GM19193 (cell line): ENCODE data around the gene INCA1.
A peak's percentile ranks its signal among the peaks of the same experiment; 100 is the strongest.

Experiments
- POLR2A ChIP-seq: IDR thresholded peaks from 4 replicates; pipeline ENCODE4 v1.6.1; 2011; ENCODE audit not compliant: insufficient read depth, insufficient read length; ENCODE audit errors: extremely low read depth

Gene INCA1

GRCh38 chr17:5023588-5024147 is 26.3 kb upstream of the INCA1 start:
- TF ChIP-seq POLR2A, result no peak

- TF ChIP-seq POLR2A, result no peak
Observed at GRCh38 chr17:5022171-5022711, 24.9 kb upstream of the INCA1 start.

GRCh38 chr17:5020502-5021023 is 23.2 kb upstream of the INCA1 start:
- no peak for TF ChIP-seq POLR2A

DNA sequence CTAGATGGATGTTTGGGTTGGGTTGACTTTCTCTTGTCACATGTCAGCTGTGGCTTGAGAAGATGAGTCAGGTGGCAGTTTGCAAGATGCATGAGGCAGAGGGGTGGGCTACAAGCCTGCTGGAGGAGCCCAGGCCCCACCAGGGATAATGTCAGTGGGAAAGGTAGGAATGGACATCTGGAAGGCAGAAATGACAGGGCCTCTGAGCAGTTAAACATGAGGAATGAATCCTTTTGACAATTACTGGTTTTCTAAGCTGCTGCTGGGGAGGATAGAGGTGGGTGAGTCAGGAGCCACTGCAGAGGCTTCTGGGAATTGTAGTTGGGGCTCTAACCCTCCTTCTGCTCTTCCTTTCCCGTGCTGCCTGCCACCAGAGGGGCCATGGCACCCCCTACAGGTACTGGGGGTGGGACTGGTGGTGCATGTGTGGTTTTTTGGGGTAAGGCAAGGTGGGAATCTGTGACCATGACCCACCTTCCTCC is 22.2 kb upstream of the INCA1 start:
- TF ChIP-seq POLR2A, result no peak

DNA sequence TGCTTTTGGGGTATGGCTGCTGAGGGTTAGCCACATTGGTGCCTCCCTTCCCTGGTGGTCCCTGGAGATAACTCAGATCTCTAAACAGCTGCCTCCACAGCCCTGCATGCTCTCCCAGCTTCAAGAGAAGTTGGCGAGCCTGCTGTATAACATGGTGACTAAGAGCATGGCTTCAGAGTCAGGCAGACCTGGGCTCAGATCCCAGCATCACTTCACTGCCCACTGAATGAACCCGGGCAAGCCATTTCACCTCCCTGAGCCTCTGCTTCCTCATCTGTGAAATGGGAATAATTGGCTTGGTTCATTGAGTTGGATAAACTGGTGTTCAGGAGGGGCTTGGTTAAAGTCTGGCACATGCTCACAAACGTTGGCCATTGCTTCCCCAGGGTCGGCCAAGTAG is 17.0 kb upstream of the INCA1 start:
- TF ChIP-seq POLR2A, result no peak

DNA sequence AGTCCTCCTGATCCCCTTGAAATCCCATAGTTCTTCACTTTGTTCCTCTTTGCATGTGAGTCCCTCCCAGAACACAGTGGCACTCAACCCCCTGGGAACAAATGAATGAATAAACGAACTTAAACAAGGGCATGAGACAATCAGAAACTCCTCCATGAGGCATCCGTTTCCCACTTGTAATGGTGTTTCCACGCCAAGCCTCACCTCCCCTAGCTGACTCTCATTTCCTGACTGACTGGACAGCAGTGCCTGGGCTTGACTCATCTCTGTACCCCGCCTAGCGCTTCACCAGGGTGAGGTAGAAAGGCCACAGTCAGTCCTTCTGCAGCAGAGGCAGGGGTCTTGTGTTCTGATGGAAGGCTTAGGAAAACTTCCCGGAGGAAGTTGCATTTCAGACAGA is 14.6 kb upstream of the INCA1 start:
- no peak for TF ChIP-seq POLR2A

DNA sequence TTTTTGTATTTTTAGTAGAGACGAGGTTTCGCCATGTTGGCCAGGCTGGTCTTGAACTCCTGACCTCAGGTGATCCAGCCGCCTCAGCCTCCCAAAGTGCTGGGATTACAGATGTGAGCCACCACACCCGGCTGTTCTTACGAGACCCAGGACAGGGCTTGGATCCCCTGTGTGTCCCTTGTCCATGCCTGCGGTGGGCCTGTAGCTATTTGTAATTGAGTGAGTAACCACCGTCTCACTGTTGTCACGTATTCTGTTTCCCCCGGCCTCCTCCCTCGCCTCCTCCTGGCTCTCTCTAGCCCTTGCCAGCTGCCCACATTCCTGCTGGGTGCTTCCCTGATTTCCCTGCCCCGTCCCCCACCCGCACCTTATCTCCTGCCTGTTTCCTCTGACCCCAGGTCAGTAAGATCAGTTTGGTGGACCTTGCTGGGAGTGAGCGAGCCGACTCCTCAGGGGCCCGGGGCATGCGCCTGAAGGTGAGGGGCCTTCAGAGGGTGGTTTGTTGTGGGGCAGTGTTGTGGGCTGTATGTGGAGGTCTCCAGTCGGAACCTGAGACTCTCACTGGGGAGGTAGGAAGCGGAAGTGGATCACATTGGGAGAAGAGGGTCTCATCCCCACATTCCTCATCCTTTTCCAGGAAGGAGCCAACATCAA is 6.0 kb upstream of the INCA1 start:
- no peak for TF ChIP-seq POLR2A

- no peak for TF ChIP-seq POLR2A
Observed at GRCh38 chr17:5002121-5002788, 4.9 kb upstream of the INCA1 start.

DNA sequence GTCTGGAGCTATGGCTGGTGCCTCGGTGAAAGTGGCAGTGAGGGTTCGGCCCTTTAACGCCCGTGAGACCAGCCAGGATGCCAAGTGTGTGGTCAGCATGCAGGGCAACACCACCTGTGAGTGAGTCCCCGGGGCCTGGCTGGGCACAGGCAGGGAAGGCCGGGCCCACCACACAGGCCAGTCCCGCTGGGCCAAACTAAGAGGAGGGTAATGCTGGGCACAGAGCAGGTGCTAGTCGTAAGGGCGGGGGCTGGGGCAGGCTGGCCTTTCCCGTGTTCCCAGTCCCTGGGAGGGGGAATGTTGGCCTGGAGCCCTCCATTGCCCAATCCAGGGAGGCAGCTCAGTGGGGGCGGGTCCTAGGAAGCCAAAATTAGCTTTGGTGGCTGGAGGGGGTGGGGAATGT is 2.9 kb upstream of the INCA1 start:
- no peak for TF ChIP-seq POLR2A

DNA sequence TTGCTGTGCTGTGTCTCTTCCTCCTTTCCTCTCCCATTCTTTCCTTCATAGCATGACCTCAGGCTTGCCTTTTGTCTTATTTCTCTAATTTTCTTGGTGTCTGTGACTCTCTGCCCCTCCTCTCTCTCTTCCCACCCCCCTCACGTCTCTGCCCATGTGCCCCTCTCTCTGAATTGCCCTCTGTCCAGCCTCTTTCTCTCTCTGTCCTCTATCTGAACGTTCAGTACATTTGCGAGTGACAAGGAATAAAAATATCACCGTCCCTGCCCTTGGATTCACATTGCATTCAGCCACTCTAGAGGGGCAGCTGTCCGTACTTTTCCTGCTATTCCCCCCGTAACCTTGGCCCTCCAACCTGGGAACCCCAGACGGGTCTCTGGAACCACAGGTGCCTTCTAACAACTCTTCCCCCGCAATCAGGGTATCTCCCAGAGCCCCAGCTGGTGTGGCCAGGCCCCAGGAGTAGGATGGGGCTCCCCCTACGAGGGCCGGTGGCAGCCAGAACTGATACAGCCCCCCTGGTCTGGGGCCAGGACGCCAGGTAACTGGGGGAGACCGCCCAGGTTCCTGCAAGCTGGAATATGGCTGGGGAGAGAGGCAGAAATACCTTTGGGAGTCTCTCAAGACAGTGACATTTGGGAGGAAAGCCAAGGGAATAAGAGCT is 2.2 kb upstream of the INCA1 start:
- no peak for TF ChIP-seq POLR2A

DNA sequence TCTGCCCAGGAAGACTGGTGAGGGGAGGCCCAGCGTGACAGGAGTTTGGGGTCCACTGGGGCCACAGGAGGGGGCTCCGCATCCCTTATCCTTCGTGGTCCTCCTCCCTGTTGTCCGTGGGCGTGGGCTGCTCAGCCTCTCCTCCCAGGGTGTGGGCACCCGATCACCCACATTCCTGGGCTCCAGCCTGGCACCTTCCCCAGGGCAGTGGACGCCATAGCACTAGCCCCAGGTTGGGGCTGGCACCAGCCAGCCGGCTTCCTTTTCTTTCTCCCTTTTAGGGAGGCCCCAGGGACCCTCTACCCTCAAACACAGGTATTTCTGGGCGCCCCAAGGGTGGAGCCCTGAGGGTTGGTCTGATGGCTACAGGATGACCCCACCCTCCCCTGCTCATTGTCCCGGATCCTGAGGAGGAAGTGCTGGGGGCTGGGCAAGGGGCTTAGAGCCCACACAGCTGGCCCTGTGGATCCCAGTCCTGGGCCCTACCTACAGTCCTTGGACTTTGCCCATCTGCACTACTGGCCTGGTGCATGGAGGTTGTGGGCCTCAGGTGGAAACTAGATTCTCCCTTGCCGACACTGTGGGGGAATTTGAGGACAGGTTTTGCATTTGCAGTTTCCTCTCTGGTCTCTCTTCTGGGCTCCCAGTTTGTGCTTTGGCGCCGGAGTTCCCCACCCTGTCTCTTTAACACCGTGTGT is 1.6 kb upstream of the INCA1 start:
- TF ChIP-seq POLR2A, result peak; percentile 44

- no peak for TF ChIP-seq POLR2A
Observed at GRCh38 chr17:4998027-4998731, 857 bp upstream of the INCA1 start.

DNA sequence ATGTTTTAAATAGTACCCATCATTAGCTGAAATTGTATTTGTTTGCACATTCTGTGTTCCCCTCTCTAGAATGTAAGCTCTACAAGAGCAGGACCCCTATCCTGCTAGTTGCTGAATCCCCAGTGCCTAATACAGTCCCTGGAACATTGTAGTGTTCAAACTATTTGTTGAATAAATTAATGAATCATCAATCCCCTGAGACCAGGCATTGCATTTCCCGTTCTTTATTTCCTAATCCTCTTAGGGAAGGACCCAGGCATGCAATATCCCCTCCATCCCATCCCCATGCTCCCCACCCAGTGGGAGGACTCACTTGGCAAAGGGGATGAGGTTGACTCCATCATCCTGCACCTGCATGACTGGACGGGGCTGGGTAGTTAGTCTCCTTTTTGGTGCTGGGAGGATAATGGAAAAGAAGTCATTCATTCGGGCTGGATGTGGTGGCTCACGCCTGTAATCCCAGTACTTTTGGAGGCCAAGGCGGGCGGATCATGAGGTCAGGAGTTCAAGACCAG is 3.2 kb downstream of the INCA1 start:
- TF ChIP-seq POLR2A, result no peak
